AG04449 (cell line): ENCODE results near the gene CNIH2.

Source experiments
- CTCF ChIA-PET: fragments of 350-600 bp; formaldehyde crosslinking; extraction: SDS; loops from one replicate; lab custom pipeline; 2021; ENCODE audit warnings: antibody characterized with exemption; lab: Yijun Ruan, JAX
- POLR2A ChIA-PET: fragments of 400-600, 350-600 bp; formaldehyde crosslinking; extraction: SDS; loops from one replicate; lab custom pipeline; 2020; ENCODE audit warnings: antibody characterized with exemption, inconsistent platforms; lab: Yijun Ruan, JAX
- DNase-seq: peaks from one replicate; pipeline ENCODE4 v3.0.0-alpha.2; 2010; ENCODE audit warnings: low read depth, low spot score
- H3K4me3 ChIP-seq: 2 replicates; pipeline ENCODE4 v1.5.1; 2011; ENCODE audit warnings: low read depth, mild to moderate bottlenecking, control low read depth, low read length
- TF ChIP-seq, protein P1 (sequence below): IDR thresholded peaks from one replicate; pipeline ENCODE4 v1.5.1; 2011; ENCODE audit warnings: mild to moderate bottlenecking, moderate library complexity, low read length, control low read depth, inconsistent platforms; ENCODE audit not compliant: insufficient read depth; ENCODE audit errors: missing control alignments

CNIH2 gene

DNA sequence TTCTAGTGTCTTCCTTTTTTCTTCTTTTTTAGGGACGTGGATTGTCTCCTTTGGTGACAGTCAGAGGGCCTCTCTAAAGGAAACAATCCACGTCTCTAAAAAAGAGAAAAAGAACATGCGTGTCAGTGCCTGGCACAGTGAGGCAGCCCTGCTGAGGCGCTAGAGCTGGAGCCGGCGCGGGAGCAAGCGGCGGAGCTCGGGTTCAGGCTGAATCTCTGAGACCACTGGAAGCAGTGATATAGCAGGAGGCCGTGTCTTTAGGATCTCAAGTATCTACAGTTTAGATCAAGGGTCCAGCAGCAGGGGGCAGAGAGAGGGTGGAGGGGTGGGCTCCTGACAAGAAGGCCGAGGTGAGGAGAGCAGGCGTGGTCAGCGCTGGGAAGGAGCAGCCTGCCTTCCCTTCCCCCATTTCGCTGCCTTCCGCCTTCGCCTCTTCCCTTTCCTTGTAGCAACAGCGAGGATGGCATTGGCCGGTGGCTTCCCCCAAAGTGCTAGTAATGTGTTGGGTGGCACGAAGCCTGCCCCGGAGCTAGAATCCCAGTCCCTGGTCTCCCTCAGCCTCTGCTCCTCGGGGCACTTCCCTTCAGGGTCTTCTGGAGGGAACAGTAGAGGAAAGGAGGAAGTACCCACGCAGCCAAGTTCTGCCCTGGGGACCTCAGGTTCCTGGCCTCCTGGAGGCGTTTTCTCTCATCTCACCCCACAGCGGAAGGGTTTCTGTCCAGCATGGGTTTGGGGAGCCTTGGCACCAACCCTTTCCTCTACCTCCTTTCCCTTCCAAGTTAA, 37.8 kb upstream of the CNIH2 start:
- H3K4me3 ChIP-seq = no peak overlapping the region
- POLR2A ChIA-PET = no interaction called here
- TF ChIP-seq, protein P1, sequence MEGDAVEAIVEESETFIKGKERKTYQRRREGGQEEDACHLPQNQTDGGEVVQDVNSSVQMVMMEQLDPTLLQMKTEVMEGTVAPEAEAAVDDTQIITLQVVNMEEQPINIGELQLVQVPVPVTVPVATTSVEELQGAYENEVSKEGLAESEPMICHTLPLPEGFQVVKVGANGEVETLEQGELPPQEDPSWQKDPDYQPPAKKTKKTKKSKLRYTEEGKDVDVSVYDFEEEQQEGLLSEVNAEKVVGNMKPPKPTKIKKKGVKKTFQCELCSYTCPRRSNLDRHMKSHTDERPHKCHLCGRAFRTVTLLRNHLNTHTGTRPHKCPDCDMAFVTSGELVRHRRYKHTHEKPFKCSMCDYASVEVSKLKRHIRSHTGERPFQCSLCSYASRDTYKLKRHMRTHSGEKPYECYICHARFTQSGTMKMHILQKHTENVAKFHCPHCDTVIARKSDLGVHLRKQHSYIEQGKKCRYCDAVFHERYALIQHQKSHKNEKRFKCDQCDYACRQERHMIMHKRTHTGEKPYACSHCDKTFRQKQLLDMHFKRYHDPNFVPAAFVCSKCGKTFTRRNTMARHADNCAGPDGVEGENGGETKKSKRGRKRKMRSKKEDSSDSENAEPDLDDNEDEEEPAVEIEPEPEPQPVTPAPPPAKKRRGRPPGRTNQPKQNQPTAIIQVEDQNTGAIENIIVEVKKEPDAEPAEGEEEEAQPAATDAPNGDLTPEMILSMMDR = no peak
- no peak for DNase-seq
- CTCF ChIA-PET = interaction anchor here (0.9 to 10.2 kb wide), 4 partner anchors 13 to 172 kb away, joined by 3 to 130 read pairs (median 4); no protein-coding TSS in a partner anchor

DNA sequence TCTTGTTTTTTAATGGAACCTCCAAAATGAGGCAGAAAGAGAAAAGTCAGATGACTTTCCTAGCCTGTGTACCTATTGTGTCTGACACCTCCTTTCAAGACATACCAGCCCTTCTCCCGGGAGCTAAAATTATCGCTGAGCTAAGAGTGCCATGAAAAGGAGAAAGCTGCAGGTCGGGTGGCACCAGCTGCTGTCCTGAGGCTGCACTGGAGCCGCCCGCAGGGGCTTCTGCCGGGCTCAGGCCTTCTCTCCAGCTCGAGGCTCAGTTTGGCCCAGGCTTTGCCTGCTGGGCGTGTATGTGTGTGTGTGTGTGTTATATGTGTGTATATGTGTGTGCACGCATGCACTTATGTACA, 37.2 kb upstream of the CNIH2 start:
- no peak overlapping the region for H3K4me3 ChIP-seq
- ChIA-PET POLR2A (no interaction called here), CTCF (interaction anchor here (0.9 to 10.2 kb wide), 4 partner anchors 13 to 172 kb away, joined by 3 to 130 read pairs (median 4); no protein-coding TSS in a partner anchor)
- no peak for DNase-seq
- TF ChIP-seq, protein P1 = no peak

DNA sequence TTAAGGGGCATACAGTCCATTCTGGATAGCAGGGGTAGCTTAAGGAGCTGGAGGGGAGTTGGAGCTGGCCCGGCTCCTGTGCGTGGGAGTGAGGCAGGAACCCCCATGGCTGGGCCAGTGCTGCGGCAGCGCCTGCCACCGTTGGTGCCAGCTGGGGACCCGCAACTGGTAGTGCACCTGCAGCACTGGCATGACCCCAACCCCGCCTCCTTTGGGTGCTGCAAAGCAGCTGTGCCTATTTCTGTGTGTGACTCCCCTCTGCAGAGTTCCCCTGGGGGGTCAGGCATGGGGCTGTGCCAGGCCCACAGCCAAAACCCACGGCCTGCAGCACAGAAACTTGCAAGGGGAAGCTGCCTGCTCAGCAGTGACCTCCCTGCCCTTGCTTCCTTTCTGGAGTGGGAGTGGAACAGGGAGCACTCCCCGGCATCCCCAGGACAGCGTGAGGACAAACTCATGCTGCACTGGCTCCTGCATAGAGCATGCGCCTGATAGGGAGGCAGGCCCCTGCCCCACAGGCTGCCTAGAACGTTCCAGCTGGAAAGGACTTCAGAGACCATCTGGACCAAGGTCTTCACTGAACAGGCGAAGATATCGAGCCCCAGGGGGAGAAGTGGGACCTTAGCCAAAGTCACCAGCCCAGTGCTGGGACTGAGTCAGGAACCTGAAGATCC, 35.7 kb upstream of the CNIH2 start:
- POLR2A ChIA-PET = no interaction called here
- H3K4me3 ChIP-seq = no peak overlapping the region
- DNase-seq = no peak
- TF ChIP-seq, protein P1 = no peak
- CTCF ChIA-PET = interaction anchor here (10.2 kb wide), 1 partner anchor 21 kb away, joined by 130 read pairs; no protein-coding TSS in a partner anchor

DNA sequence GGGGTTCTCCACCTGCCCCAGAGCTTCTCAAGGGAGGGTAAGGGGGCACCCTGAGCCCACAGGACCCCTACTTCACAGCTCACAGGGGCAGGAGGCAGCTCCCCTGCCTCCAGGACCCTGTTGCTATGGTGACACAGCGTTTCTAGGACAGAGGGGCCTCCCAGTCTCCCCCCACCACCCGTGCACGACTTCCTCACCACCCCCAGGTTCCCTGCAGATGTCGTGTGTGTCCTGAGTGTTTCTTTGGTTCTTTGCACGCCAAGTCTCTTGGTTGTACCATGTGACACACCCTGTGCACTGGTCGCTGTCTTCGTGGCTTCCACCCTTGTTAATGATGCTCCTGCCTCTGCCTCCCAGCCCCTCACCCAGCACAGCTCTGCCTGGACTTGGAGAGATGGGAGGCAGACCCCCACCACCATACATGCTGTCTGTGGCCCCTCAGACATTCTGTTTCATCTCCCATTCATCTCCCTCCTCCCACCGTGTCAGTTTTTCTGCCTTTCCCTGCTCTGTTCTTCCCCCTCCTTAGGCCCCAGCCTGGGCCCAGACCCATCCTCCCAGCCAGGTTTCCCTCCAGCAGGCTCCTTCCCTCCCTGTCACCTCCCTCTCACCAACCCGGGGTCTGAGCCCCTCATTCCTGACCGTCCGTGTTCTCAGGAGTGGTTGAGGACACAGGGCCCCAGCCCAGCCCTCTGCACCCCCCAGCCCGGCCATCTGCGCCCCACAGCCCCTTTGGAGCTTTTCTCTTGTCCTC, 34.0 kb upstream of the CNIH2 start:
- H3K4me3 ChIP-seq = no peak overlapping the region
- CTCF ChIA-PET = interaction anchor here (0.8 to 2.1 kb wide), 3 partner anchors 9 to 22 kb away, joined by 3 to 14 read pairs (median 3); no protein-coding TSS in a partner anchor

DNA sequence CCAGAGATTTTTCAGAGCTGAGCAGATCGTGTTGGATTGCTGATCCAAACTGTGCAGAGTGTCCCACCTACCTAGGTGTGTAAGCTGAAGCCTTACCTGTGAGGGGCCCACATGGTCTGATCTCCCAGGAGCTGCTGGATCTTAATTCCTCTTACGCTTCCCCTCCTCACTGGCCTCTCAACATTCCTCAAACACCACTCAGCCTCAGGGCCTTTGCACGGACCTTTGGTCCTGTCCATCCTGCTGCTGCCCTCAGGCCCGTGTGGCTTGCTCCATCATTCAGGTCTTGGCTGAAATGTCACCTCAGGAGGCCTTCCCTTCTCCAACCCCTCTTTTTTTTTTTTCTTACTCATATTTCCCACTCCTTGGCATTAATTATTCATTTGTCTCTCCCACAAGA, 30.7 kb upstream of the CNIH2 start:
- TF ChIP-seq, protein P1 = no peak
- POLR2A ChIA-PET = no interaction called here
- no peak overlapping the region for H3K4me3 ChIP-seq
- DNase-seq = no peak
- CTCF ChIA-PET = interaction anchor here (0.5 to 1.3 kb wide), 3 partner anchors 29 to 138 kb away, joined by 3 read pairs; no protein-coding TSS in a partner anchor

More for the DNA sequence above, 34.0 kb upstream of the CNIH2 start:
- no peak for DNase-seq
- POLR2A ChIA-PET = no interaction called here
- TF ChIP-seq, protein P1 = no peak

DNA sequence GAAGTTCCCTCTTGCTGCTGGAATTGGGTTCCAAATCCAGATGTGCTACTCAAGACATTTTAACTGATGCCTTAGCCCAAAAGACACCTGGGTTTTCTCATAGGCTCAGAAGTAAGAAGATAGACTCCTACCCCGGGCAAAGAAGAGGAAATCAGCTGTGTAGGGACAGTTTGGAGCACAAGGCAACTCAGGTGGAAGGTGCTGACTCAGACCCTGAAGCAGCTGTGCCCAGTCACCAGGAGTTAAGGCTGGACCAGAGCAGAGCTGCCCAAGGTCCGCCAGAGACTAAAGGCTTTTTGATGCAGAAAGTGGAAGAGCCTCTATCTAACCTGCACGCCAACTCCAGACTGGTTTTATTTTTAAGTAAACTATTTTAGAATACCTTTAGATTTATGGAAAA, 30.2 kb upstream of the CNIH2 start:
- DNase-seq = no peak
- no peak overlapping the region for H3K4me3 ChIP-seq
- TF ChIP-seq, protein P1 = no peak
- ChIA-PET CTCF (no interaction called here), POLR2A (no interaction called here)
